ENCODE data around the gene NCF2. TPM values are rescaled to one million over a fixed set of nuclear protein-coding genes. Genes with fewer than 3 reads are reported as not detected.

Gene NCF2
- total RNA-seq, 2 donors from 2014 or later, result 8.3 to 9.6 TPM

GRCh38 chr1:183520379-183520778, 69.9 kb downstream of the NCF2 start:
- WGBS, 2 donors, result 87 to 88% methylated on average over 1 of the region's 1 CpG
- H3K27ac ChIP-seq, result no peak overlapping the region
- no peak for DNase-seq
- no peak for TF ChIP-seq POLR2A (IDR thresholded peaks at IDR 0.05)
- TF ChIP-seq, protein P1, sequence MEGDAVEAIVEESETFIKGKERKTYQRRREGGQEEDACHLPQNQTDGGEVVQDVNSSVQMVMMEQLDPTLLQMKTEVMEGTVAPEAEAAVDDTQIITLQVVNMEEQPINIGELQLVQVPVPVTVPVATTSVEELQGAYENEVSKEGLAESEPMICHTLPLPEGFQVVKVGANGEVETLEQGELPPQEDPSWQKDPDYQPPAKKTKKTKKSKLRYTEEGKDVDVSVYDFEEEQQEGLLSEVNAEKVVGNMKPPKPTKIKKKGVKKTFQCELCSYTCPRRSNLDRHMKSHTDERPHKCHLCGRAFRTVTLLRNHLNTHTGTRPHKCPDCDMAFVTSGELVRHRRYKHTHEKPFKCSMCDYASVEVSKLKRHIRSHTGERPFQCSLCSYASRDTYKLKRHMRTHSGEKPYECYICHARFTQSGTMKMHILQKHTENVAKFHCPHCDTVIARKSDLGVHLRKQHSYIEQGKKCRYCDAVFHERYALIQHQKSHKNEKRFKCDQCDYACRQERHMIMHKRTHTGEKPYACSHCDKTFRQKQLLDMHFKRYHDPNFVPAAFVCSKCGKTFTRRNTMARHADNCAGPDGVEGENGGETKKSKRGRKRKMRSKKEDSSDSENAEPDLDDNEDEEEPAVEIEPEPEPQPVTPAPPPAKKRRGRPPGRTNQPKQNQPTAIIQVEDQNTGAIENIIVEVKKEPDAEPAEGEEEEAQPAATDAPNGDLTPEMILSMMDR (IDR thresholded peaks at IDR 0.05), result no peak
- no peaks in the 10 kb centered on the region for H3K9me3 ChIP-seq
- H3K27me3 ChIP-seq, result no peaks in the 10 kb centered on the region
- ATAC-seq, result no peak
- H3K4me1 ChIP-seq, result no peaks in the 10 kb centered on the region
- intact Hi-C loops (cut with DNase I), result no loop called here
- H3K36me3 ChIP-seq (replicated peaks in 1 of 2; ENCODE audit: insufficient read depth in 1 of 2, low read depth in 2 of 2), result peaks cover 0 to 7% of the 10 kb centered on the region in 2 donors
- H3K4me3 ChIP-seq, result no peak overlapping the region

GRCh38 chr1:183517401-183517800, 72.9 kb downstream of the NCF2 start:
- ATAC-seq, result no peak
- intact Hi-C loops (cut with DNase I), result no loop called here
- WGBS, 2 donors, result 84% methylated on average over 6 of the region's 6 CpGs

DNA sequence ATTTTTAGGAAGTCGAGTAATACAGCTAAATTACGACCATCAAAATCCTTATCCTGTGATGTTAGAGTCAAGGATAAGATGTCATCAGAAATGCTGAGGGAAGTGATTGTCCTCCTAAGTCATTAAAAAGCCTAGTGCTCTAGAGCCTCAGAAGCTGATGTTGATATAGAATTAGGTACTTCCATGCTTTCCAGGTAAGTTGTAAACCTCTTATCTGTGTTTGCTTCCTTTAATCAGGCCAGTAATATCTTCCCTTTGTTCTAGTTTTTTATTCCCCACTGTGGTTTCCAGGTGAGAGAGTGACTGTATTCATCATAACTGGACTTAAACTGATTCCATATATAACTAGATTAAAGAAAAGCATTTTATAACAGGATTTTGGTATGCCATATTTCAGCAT, 73.5 kb downstream of the NCF2 start:
- H3K36me3 ChIP-seq (replicated peaks in 1 of 2; ENCODE audit: insufficient read depth in 1 of 2, low read depth in 2 of 2), result peaks cover 0 to 7% of the 10 kb centered on the region in 2 donors
- intact Hi-C loops (cut with DNase I), result no loop called here
- peaks cover 19% of the 10 kb centered on the region for H3K4me1 ChIP-seq
- no peak for TF ChIP-seq POLR2A (IDR thresholded peaks at IDR 0.05)
- TF ChIP-seq, protein P1 (IDR thresholded peaks at IDR 0.05), result no peak
- 83 to 85% methylated on average over 2 of the region's 2 CpGs for WGBS, 2 donors
- H3K9me3 ChIP-seq, result no peaks in the 10 kb centered on the region
- ATAC-seq (no peak), DNase-seq (no peak)
- no peaks in the 10 kb centered on the region for H3K27me3 ChIP-seq
- H3K27ac ChIP-seq, result no peak overlapping the region
- H3K4me3 ChIP-seq, result no peak overlapping the region

More at GRCh38 chr1:183517401-183517800, 72.9 kb downstream of the NCF2 start:
- Histone ChIP-seq H3K4me3 (no peak overlapping the region), H3K4me1 (peaks cover 19% of the 10 kb centered on the region), H3K9me3 (no peaks in the 10 kb centered on the region), H3K27ac (no peak overlapping the region), H3K27me3 (no peaks in the 10 kb centered on the region), H3K36me3 (replicated peaks in 1 of 2; ENCODE audit: insufficient read depth in 1 of 2, low read depth in 2 of 2) (peaks cover 0 to 7% of the 10 kb centered on the region in 2 donors)
- TF ChIP-seq, protein P1 (IDR thresholded peaks at IDR 0.05), result no peak
- TF ChIP-seq POLR2A (IDR thresholded peaks at IDR 0.05), result no peak
- no peak for DNase-seq

DNA sequence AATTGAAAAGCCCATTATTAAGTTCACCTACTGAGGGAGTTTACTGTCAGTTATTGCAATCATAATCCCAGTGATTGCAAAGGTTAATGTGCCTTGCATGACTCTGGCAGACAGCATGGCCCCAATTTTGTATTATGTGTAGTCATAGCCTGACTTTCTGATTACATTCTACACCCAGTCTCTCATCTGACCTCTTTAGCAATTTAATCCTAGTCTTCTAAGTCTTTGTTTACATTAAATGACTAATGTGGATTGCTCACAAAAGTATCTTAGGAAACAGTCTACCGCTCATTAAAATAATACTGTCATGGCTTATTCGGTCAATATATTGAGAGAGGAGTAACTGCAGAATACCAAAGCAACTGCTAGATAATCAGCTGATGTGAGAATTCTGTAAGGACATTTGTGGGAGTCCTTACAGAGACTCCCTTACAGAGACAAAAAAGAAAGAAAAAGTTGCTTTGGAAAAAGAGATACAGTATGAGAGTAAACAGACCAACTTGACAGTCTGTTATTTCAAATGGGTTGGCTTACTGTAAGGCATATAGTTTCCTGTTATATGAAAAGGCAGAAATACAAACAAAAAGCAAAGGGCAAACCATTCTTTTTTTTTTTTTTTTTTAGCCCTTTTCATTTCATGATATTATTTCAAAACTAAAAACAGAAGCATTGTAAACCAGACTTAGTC, 75.1 kb downstream of the NCF2 start:
- intact Hi-C loops (cut with DNase I), result no loop called here
- H3K36me3 ChIP-seq (replicated peaks in 1 of 2; ENCODE audit: insufficient read depth in 1 of 2, low read depth in 2 of 2), result peaks cover 0 to 7% of the 10 kb centered on the region in 2 donors
- no peak overlapping the region for H3K27ac ChIP-seq
- TF ChIP-seq POLR2A (IDR thresholded peaks at IDR 0.05), result no peak
- TF ChIP-seq, protein P1 (IDR thresholded peaks at IDR 0.05), result no peak
- WGBS, 2 donors, result 46 to 54% methylated on average over 2 of the region's 2 CpGs
- ATAC-seq, result no peak
- no peak for DNase-seq
- no peaks in the 10 kb centered on the region for H3K27me3 ChIP-seq
- no peak overlapping the region for H3K4me3 ChIP-seq
- H3K9me3 ChIP-seq, result no peaks in the 10 kb centered on the region
- H3K4me1 ChIP-seq, result peaks cover 19% of the 10 kb centered on the region

GRCh38 chr1:183514235-183514634, 76.0 kb downstream of the NCF2 start:
- no peak for DNase-seq
- H3K4me3 ChIP-seq, result no peak overlapping the region
- peaks cover 19% of the 10 kb centered on the region for H3K4me1 ChIP-seq
- H3K9me3 ChIP-seq, result no peaks in the 10 kb centered on the region
- intact Hi-C loops (cut with DNase I), result no loop called here
- no peak overlapping the region for H3K27ac ChIP-seq
- H3K36me3 ChIP-seq (replicated peaks in 1 of 2; ENCODE audit: insufficient read depth in 1 of 2, low read depth in 2 of 2), result peaks cover 0 to 4% of the 10 kb centered on the region in 2 donors
- 61 to 83% methylated on average over 1 of the region's 1 CpG for WGBS, 2 donors
- no peak for TF ChIP-seq POLR2A (IDR thresholded peaks at IDR 0.05)
- TF ChIP-seq, protein P1 (IDR thresholded peaks at IDR 0.05), result no peak
- ATAC-seq, result no peak
- H3K27me3 ChIP-seq, result no peaks in the 10 kb centered on the region

Data from body of pancreas (tissue), 4 donors.